GM21390 (cell line): Measurements from ENCODE around the gene LKAAEAR1.
"Not testable (repeated sequence)": the region's sequence is repeated elsewhere in the genome, so short reads cannot be mapped to it uniquely, and the experiment has no call there.

Experiments used
- ATAC-seq: cut with Tn5 transposase; IDR thresholded peaks from one replicate; pipeline ENCODE4 v1.9.1; 2021; ENCODE audit not compliant: unreplicated experiment

The LKAAEAR1 gene, protein sequence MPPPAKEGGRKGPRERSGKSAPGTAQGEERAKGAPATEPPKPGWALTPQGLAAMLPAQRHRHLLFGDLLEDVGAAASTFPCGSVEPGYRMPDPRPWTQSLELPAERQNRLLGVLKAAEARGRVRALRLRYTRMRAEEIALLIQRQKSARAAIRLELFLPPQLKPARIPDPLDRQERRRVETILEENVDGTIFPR

DNA sequence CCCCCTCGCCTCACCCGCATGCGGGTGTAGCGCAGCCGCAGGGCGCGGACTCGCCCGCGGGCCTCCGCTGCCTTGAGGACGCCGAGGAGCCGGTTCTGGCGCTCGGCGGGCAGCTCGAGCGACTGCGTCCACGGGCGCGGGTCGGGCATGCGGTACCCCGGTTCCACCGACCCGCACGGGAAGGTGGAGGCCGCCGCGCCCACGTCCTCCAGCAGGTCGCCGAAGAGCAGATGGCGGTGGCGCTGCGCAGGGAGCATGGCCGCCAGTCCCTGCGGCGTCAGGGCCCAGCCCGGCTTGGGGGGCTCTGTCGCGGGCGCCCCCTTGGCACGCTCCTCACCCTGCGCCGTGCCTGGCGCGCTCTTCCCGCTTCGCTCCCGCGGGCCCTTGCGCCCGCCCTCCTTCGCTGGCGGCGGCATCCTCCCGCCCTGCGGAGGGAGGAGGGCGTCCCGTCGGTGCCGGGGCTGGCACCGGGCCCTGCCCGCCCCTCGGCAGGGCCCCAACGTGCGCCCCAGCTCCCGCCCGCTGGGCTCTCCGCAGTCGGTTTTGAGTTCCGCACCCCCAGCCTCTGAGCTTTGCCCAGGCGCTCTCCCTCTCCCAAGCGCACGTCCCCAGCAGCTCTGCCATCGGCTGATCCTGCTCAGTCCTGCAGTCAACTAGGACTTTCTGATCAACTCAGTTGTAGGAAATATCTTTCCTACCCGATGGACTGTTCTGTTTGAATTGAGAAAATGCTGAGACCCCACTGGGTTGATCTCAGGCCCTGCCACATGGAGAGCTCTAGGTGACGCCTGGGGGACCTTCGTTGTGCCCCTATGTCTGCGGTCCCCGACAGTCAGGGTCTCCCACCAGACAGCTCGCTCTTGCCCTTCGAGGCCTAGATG lies at the start of gene LKAAEAR1:
LKAAEAR1 (minus strand) TSS at position 595 of the 881 bp plus-strand sequence; CDS start at position 416, 179 bp downstream.
- no peak for ATAC-seq

DNA sequence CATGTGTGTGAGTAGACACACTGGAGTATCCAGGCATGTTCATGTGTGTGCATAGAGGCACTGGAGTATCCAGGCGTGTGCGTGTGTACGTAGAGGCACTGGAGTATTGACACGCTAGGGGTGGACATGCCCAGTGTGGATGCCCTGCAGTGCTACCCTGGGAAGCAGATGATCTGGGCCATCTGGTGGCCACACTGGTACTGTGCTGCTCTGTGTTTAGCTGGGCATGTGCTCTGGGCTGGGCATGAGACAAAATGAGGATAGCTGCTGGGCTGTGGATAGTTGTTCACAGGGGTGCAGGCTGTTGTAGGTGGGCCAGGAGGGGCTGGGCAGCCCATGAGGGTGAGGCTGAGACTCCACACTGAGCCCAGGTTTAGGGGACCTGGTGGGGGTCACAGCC lies 47.2 kb upstream of the LKAAEAR1 start:
- no peak for ATAC-seq

DNA sequence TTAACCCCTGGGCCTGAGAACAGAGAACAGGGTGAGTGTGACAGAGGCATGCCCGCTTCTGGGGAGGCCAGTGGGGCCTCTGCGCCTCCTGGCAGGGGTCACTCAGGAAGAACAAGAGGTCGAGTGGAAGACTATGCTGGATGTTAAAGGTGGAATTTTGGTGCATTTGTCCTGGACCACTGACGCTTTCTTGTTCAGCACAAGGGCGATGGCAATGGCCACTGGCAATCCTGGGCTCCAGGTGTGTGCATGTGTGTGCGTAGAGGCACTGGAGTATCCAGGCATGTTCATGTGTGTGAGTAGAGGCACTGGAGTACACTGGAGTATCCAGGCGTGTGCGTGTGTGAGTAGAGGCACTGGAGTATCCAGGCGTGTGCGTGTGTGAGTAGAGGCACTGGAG lies 46.7 kb upstream of the LKAAEAR1 start:
- ATAC-seq = no peak

DNA sequence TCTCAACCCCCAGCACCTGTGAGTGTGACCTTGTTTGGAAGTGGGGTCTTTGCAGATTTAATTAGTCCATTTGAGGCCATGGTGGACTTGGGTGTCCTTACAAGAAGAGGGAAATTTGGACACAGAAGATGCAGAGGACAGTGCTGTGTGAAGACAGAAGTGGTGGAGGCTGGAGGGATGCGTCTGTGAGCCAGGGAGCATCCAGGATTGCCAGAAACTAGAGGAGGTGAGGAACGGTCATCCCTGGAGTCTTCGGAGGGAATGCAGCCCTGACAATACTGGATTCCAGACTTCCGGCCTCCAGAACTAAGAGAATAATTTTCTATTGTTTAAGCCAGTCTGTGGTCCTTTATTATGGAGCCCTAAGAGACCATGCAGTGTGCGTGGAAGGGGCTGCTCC lies 46.1 kb upstream of the LKAAEAR1 start:
- no peak for ATAC-seq

DNA sequence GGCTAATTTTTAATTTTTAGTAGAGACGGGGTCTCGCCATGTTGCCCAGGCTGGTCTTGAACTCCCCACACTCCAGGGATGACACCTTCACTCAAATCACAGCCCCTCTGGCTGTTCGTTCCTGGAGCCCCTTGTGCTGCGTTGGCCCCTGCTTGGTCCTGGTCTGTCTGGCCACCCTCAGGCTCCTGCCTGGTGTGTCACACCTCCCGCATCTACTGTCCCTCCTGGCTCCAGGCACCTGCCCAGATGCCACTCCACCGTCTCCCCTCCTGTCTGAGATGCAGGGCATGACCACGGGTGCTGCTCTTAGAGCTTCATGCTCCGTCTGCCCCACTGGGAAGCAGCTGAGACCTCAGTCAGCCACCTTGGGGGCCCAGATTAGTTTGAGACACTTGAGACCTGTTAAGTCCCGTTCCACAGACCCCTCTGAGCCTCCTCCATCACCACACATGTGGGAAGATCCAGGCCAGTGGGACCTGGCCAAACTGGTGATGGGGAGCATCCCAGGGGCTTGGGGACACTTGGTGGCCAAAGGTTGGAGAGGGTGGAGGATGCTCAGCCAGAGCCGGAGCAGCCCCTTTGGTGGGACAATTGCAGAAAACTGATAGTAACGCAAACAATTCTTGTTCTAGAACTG lies 45.1 kb upstream of the LKAAEAR1 start:
- ATAC-seq = no peak

DNA sequence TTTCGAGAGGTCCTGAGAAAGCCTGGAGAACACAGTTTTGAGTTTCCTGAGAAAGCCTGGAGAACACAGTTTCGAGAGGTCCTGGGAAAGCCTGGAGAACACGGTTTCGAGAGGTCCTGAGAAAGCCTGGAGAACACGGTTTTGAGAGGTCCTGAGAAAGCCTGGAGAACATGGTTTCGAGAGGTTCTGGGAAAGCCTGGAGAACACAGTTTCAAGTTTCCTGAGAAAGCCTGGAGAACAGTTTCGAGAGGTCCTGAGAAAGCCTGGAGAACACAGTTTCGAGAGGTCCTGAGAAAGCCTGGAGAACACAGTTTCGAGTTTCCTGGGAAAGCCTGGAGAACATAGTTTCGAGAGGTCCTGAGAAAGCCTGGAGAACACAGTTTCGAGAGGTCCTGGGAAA lies 39.3 kb upstream of the LKAAEAR1 start:
- not testable (repeated sequence) for ATAC-seq

DNA sequence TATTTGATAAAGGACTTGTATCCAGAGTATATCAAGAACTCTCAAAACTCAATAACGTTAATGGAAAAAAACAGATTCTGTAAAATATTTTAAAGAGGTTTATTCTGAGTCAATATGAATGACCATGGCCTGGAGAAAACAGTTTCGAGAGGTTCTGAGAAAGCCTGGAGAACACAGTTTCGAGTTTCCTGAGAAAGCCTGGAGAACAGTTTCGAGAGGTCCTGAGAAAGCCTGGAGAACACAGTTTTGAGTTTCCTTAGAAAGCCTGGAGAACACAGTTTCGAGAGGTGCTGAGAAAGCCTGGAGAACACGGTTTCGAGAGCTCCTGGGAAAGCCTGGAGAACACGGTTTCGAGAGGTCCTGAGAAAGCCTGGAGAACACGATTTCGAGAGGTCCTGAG lies 38.7 kb upstream of the LKAAEAR1 start:
- ATAC-seq = not testable (repeated sequence)

DNA sequence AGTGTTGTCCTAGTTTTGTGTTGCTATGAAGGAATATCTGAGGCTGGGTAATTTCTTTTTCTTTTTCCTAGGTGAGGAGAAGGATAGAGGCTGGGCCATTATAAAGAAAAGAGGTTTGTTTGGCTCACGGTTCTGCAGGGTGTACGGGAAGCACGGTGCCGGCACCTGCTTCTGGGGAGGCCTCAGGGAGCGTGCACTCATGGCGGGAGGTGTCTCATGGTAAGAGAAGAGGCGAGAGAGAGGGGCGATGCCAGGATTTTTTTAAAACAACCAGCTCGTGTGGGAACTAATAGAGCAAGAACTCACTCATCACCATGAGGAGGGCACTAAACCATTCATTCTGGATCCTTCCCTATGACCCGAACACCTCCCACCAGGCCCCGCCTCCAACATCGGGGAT lies 37.4 kb upstream of the LKAAEAR1 start:
- ATAC-seq = no peak

DNA sequence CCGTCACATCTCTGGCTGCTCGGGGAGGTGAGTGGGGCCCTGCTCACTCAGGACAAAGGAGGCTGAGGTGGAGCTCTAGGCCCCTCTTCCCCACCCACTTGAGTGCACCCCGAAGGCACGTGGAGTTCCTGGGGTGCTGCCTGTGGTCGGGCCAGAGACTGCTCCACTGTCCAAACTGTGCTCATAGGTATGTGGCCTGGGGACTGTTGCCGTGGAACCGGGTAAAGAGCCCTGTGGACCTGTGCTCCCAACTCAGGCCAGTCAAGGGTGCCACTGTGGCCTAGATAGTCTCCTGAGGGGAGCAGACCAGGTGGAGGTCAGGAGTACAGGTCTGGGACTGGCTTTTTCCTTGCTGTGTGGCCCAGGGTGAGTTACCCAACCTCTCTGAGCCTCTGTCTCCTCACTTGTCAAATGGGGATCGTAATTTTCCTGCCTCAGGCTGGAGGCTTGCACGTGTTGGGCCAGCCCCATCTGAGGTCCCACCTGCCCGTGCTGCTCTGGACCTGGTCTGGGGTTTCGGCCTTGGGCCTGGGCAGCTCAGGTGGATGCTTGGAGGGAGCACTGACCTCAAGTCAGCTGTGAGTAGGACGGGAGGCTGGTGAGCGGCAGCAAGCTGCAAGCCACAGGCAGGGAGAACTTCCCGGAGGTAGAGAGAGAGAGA lies 35.6 kb upstream of the LKAAEAR1 start:
- ATAC-seq = no peak

DNA sequence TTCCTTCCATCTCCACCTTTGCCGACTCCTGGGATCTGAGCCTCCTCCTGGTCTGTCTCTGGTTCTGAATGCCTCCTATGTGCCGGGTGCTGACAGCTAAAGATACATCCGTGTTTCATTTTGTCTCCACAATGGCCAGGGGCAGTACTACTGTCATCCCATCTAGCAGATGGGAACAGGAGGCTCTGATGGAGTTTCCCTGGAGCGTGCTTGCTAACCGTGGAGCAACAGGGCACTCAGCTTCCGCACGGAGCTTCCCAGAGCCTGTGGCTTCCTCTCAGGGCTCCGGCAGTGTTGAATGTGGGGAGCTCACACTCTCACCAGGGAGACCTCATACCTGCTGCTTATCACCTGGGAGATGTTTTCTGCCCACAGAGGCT lies 35.1 kb upstream of the LKAAEAR1 start:
- no peak for ATAC-seq

DNA sequence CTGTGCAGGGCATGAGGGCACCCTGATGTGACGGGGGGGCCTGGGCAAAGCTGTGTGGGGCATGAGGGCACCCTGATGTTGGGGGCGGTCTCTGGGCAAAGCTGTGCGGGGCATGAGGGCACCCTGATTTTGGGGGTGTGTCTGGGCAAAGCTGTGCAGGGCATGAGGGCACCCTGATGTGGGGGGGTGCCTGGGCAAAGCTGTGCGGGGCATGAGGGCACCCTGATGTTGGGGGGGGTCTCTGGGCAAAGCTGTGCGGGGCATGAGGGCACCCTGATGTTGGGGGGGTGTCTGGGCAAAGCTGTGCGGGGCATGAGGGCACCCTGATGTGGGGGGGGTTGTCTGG lies 33.2 kb upstream of the LKAAEAR1 start:
- not testable (repeated sequence) for ATAC-seq

DNA sequence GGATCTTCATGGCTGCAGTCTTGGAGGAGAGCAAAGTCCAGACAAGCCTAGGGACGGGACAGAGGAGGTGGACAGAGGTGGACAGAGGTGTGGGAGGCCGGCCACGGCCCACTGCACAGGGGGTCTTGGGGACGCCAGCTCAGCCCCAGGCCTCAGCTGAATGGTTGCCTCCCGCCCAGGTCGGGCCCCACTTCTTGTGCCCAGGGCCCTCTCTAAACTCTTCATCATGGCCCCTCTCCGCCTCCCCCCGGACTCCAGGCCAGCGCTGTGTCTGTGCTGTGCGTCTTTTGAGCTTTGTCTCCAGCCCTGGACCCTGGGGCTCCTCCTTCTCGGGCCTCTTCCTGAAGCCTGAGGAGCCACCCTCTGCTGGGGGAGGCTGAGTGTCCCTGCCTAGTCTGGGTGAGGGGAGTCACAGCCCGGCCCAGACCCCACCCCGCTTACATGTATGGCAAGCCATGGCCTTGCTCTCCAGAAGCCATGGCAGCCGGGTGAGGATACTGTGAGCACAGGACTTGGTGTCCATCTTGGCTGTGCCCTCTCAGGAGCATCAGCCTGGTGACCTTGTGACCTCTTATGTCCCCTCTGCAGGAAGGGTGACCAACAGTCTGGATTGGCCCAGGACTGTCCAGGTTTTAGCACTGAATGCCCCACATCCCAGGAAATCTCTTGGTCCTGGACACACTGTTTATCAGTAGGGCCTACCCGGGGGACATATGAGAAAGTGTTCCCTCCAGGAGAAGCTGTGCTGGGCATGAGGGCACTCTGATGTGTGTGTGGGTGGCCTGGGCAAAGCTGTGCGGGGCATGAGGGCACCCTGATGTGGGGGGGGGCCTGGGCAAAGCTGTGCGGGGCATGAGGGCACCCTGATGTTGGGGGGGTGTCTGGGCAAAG lies 32.6 kb upstream of the LKAAEAR1 start:
- ATAC-seq = no peak

DNA sequence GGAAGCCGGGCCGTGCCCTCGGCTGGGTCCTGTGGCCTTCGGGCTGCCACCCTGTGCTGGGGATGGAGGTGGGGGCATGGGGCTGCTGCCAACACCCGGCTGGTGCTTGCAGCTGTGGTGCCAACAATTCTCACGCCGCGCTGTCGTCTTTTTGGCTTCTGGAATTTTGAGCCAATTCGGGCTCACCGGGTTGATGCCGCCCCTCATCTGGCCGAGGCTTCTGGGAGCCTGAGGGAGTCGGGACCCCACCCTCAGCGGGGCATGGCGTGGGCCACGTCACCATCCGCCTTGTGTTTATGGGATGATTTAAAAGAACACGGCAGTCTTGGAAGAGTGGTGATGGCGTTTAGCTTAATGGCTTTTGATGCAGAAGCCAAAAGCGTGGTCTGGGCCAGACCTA lies 31.8 kb upstream of the LKAAEAR1 start:
- ATAC-seq = no peak

DNA sequence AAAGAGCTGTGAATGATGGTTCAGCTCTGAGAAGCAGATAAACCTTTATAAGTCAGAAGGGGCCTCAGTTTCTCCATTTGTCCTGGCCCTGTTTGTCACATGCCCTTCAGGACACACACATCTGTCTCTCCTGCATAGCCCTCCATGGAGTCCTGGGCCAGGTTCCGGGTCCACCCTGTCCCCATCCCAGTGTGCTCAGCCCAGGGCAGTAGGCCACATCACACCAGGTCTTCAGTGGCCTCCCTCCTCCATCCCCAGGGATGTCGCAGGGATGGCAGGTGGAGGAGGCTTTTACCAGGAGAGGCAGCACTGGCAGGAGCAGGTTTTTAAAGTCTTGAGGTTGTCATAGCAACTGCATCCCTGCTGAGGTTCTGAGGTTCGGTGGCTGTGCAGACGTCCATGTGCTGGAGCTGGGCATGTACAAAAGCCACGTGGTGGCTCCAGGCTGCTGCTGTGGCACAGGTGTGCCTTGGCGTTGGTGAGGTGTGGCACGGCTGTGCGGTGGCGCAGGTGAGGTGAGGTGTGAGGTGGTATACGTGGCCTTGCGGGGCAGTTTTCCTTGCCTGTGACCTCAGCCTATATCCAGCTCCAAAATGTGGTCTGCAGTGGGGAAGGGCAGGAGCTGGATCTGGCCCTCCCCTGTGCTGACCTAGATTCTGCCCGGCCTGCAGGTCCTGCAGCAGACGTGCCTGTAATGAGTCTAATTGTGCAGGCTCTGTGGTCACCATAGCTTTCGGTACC lies 31.1 kb upstream of the LKAAEAR1 start:
- ATAC-seq = no peak

DNA sequence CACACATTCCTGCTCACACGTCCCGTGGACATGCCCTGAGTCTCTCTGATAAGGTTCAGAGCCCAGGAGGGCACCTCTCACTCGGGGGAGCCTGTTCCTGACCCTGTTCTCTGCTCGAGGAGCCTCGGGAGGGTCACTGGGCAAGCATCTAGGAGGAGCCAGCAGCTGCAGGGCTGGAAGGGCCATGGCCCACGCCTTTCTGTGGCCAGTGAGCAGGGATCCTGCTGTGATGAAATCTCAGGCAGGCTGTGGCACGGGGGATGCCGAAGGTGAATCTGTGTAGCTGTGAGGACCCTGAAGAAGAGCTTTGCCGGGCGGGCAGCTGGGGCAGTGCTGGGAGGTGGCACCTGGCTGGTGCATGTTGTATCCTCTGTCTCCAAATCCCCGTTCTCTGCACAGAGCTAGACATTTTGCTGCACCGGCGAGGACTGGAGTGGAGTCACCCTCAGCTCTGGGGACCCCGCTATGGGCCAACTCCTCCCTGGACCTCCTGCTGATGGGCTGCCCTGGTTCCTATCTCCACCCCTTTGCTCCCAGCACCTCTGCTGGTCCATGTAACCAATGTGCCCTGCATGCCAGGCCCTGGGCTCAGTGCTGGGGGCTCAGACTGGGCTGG lies 30.3 kb upstream of the LKAAEAR1 start:
- no peak for ATAC-seq

DNA sequence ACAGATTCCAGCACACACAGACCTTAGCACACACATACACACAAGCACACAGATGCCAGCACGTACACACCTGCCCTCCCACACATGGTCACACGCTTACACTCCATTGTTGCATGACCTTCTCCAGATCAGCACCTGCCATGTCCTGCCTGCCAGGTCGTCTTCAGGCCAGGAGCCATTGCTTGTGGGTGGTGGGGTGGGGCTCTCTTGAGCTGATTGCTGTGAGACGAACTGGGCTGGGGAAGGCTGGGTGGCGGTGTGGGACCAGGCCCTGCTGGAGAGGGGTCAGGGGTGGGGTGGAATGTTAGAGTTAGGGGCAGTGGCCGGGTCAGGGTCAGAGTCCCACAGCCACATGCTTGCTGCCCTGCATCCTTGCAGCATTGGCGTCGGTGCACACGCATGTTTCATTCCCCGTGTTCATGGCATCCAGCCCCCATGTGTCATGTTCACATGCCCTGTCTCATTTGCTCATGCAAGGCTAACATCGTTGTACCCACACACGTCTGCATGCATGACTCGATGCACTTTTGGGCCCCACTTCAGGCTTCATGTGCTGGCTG lies 29.7 kb upstream of the LKAAEAR1 start:
- ATAC-seq = no peak

DNA sequence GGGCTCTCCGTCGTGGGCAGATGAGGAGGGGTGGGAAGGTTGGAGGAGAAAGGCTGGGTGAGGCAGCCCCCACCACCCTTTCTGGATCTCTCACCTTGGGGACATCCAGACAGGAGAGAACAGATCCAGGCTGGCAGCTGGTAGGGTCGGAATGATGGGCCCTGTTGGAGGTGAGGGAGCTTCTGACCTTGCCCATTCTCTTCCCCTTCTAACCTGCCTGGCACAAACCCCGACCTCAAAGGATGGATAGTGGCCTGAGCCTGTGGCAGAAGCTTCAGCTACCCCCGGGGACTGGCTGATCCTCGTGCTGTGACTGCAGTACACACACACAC lies 29.2 kb upstream of the LKAAEAR1 start:
- no peak for ATAC-seq

DNA sequence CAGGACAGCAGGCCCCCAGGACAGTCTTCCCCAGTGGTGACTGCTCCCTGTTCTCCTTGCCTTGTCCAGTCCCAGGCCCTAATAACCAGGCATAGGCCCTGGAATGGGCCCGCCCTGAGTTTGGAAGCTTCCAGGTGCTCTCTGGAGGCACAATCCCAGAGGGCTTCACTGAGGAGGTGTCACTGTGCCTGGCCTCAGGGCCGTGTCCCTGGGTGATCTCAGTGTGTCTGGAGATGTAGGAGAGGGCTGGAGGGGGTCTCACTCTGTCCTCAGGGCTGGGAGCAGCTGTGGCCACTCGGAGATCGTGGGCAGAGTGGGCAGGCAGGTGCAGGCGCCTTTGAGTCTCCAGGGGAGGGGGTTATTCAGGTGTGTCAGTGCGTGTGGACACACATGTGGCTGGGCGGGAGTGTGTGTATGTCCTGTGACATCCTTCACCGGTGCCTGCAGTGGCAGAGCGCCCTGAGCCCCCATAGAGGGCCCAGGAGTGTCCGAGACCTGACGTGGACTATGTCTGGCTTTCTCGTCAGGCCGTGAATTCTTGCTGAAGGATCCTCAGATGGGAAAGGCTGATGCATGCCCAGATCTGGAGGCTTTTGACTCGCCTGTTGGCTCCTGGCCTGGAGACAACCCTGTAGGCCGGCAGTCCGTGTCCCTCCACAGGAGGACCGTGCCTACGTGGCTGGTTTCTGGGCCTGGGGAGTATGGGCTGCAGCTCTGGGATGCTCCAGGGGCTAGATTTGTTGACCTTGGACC lies 28.7 kb upstream of the LKAAEAR1 start:
- ATAC-seq = no peak
